HEK293T (cell line): Measurements from ENCODE around the gene ATG2A.

Experiments
- ELF4 ChIP-seq: fragments of 450-650 bp; IDR thresholded peaks from 2 replicates; pipeline ENCODE4 v1.6.1; 2017; ENCODE audit warnings: antibody characterized with exemption
- FOXA1 ChIP-seq: fragments of 450-650 bp; IDR thresholded peaks from 2 replicates; pipeline ENCODE4 v1.6.1; 2016; ENCODE audit warnings: mild to moderate bottlenecking
- FOXM1 ChIP-seq: fragments of 450-650 bp; IDR thresholded peaks from 2 replicates; pipeline ENCODE4 v1.6.1; 2017; ENCODE audit warnings: mild to moderate bottlenecking, borderline replicate concordance
- HDGF ChIP-seq: fragments of 450-650 bp; IDR thresholded peaks from 2 replicates; pipeline ENCODE4 v1.6.1; 2017; ENCODE audit warnings: antibody characterized with exemption, borderline replicate concordance
- L3MBTL2 ChIP-seq: fragments of 450-650 bp; conservative IDR thresholded peaks from 2 replicates; pipeline ENCODE4 v1.6.1; 2016; ENCODE audit warnings: mild to moderate bottlenecking
- LEF1 ChIP-seq: fragments of 450-650 bp; IDR thresholded peaks from 2 replicates; pipeline ENCODE4 v1.6.1; 2017; ENCODE audit warnings: mild to moderate bottlenecking, borderline replicate concordance
- NFRKB ChIP-seq: fragments of 450-650 bp; IDR thresholded peaks from 2 replicates; pipeline ENCODE4 v1.6.1; 2016; ENCODE audit warnings: mild to moderate bottlenecking, moderate library complexity
- SP1 ChIP-seq: fragments of 450-650 bp; IDR thresholded peaks from 2 replicates; pipeline ENCODE4 v1.6.1; 2017
- SUZ12 ChIP-seq: fragments of 450-650 bp; IDR thresholded peaks from 2 replicates; pipeline ENCODE4 v1.6.1; 2016; ENCODE audit warnings: mild to moderate bottlenecking

- TF ChIP-seq L3MBTL2 (no peak), SUZ12 (no peak), SP1 (no peak), FOXM1 (no peak), NFRKB (no peak), FOXA1 (no peak), ELF4 (no peak), HDGF (no peak), LEF1 (no peak)
These were observed 52.9 kb downstream of the ATG2A start for GRCh38 chr11:64864135-64864472.
